Muscle of arm (tissue), 12 donors: Measurements from ENCODE around the gene EXOC6B. TPM values are rescaled to one million over a fixed set of nuclear protein-coding genes. Genes with fewer than 3 reads are reported as not detected.

ENCODE experiments used
- DNase-seq: peaks from one replicate; pipeline ENCODE4 v3.0.0-alpha.2; 2013
- polyA plus RNA-seq, 12 donors: library from polyadenylated mRNA; unstranded; fragments of 120-200 nt; gene quantifications; one replicate each; pipeline ENCODE4 v1.2.1, GENCODE V29; 2013; ENCODE audit not compliant: insufficient read length in 12 of 12

Gene EXOC6B
- polyA plus RNA-seq, 12 donors = 7.4 to 22.0 (median 12.3) TPM; not detected in 1

GRCh38 chr2:72378753-72379348, 447.0 kb downstream of the EXOC6B start:
- no peak for DNase-seq

DNA sequence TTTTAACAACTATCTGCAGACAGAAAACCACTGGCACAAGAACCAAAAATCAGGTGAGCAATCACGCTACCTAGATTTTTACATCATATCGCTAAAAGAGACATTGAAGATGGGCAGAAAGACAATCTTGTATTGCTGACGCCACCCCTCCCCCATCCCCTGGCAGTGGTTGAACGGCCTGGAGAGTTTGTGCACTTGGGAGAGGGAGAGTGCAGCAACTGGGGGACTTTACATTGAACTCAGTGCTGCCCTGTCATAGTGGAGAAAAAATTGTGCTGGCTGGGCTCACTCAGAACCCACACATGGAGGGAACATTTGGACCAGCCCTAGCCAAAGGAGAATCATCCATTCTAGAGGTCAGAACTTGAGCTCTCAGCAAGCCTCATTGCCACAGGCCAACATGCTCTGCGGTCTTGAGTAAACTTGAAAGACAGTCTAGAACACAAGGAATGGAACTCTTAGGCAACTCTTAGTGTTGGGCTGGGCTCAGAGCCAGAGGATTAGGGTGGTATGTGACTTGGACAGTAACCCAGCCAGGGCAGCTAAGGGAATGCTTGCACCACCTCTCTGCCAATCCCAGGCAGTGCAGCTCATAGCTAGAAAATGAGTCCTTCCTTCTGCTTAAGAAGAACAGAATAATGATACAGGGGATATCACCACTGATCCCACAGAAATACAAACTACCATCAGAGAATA, 458.2 kb downstream of the EXOC6B start:
- no peak for DNase-seq

DNA sequence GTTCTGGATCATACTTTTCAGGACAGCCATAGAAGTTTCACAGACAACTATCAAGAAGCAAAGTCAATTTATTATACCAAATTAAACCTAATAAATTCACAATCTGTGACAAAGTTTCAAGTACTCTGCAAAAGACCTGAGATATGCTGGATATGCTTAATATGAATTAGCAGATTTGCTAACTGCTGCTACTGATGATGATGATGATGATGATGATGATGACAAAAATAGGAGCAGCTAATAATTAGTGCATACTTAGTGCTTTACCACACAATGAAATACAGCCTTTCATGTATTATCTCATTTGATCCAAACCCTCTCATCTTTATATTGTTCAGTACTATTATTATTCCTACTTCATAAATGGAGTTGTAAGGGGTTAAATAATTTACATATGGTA, 462.4 kb downstream of the EXOC6B start:
- no peak for DNase-seq

DNA sequence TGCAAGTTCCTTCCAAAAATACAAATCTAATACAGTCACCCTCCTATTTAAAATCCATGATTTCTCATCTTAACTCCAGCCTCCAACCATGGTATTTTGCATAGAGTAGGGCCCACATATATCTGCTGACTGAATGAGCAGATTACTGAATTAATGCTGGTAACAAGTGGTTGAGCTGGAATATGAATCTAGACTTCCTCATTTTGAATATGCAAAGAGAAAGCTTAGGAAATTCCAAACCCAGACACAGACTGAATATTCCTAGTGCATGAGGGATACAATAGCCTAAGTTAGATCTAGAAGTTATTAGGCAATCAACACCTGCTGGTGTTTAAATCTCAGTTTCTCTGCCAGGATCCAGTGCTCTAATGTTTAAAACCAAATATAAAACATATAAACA, 463.1 kb downstream of the EXOC6B start:
- DNase-seq = no peak

- no peak for DNase-seq
Measured at GRCh38 chr2:72361521-72361920, 464.3 kb downstream of the EXOC6B start.

- DNase-seq = no peak
Measured at GRCh38 chr2:72361042-72361441, 464.8 kb downstream of the EXOC6B start.

DNA sequence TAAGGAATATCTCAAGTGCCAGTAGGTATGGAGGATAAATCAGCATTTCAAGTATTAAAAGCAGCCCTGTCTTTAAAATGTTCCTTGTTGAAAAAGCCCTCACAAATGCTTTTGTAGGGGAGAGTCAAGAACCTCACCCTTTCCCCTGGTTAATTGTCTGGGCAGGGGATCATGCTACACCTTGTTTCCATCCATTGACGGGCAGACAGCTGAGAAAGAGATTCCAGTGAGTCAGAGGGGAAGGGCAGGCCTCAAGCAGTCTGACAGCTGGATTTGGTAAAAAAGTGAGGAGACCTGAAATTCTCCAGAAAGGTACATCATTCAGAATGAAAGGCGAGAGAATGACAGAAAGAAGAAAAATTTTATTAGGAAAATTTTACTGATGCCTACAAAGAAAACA, 475.0 kb downstream of the EXOC6B start:
- DNase-seq = no peak

GRCh38 chr2:72349016-72349415, 476.8 kb downstream of the EXOC6B start:
- DNase-seq = no peak

GRCh38 chr2:72347081-72347480, 478.8 kb downstream of the EXOC6B start:
- peak; percentile 32 for DNase-seq

GRCh38 chr2:72341639-72342038, 484.2 kb downstream of the EXOC6B start:
- no peak for DNase-seq

- no peak for DNase-seq
Measured at GRCh38 chr2:72340665-72341064, 485.2 kb downstream of the EXOC6B start.

DNA sequence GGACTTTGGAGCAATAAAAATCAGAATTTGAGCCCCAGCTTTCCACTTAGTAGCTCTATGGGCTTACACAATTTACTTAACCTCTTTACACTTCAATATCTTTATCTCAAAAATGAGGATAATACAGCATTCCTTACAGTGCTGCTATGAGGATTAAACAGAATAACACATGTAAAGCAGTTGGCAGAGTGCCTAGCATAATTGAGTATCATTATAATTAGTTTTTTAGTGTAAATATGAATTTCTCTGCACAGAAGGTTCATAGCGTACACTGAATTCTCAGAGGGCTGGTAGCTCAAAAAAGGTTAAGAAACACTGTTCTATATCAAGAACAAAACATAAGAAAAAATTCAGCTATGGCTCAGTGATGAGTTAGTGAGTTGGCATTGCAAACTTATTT, 487.8 kb downstream of the EXOC6B start:
- DNase-seq = no peak

- DNase-seq = no peak
Measured at GRCh38 chr2:72332720-72333119, 493.1 kb downstream of the EXOC6B start.

GRCh38 chr2:72330652-72331051, 495.2 kb downstream of the EXOC6B start:
- DNase-seq = no peak

DNA sequence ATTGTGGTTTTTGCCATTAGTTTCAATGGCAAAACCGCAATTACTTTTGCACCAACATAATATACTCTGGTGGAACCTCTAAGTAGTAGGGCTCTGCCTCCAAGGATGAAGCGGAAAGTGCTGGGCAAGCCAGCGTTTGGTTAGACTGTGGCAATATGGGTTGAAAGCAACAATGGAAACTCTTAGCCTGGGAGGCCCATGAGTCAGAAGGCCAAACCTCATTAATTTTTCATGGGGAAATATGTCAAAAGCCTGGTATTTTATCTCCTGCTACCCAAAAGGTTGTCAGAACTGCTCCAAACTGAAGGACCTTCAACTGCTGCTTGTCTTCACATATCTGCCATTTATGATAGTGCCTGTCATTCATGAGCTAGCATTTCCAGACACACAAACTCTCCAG, 499.1 kb downstream of the EXOC6B start:
- DNase-seq = no peak

DNA sequence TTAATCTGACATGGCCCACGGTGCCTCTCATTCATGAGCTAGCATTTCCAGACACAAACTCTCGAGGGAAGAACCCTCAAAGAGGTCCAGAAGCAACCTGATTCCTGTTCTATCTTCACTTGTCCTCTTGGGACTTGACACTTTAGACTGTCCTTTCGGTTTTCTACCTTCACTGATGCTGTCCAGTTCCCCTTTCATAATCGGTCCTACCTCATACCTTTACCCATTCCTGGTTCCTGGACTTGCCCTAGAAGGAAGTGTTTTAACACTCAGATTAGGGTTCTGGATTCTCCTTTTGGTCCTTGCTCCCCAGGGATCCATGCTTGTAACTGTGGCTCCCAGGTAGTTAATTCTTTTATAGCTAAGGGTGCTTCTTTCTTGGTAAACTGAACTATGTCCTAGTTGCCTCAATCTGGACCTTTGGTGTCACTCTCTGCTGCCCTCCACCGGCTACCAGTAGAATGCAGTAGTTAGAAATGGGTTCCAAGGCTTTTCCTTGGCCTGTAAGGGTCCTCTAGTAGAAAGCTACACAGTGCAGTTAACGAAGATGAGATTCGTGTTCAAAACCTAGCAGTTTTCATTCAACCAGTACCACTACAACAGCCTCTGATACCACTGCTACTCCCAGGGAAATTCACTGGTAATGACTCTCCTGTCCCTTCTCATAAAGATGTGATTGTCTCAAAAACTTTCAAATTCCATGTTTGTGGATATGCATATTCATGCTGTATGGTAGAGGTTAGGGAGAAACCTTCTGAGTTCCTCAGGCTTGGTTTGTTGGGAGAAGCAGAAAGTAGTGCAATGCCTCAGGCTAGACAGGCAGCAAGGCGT, 500.0 kb downstream of the EXOC6B start:
- DNase-seq = no peak

DNA sequence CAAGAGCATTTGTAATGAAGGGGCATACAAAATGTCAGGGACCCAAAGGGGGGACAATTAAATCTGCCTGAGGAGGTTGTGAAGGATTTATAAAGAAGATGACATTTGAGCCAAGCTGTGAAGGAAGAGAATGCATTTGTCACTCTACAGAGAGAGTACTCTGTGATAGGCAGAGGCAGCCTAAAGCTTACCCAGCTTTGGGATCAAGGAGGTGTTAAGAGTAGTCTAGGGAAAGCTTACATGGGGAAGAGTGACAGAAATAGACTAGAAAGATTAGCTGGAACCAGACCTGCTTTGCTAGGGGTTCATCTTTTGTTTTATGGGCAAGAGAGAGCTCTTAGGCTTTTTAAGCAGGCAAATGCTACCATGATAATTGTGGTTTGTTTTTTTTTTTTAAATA, 509.1 kb downstream of the EXOC6B start:
- no peak for DNase-seq

GRCh38 chr2:72300147-72300684, 525.6 kb downstream of the EXOC6B start:
- DNase-seq = no peak

GRCh38 chr2:72293620-72294019, 532.2 kb downstream of the EXOC6B start:
- no peak for DNase-seq

DNA sequence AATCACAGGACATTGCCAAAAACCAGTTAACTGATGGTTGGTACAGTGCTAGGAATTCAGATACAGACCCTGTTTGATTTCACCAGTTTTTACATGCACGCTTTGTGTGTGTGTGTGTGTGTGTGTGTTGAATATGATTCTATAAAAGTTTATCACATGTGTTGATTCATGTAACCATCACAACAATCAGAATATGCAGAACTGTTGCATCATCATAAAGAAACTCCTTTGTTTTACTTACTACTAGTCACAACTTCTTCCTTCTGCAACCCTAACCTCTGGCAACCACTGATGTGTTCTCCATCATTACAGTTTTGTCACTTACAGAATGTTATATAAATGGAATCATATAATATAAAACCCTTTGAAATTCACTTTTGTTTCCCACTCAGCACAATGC, 533.4 kb downstream of the EXOC6B start:
- no peak for DNase-seq

GRCh38 chr2:72291059-72291458, 534.8 kb downstream of the EXOC6B start:
- DNase-seq = no peak

DNA sequence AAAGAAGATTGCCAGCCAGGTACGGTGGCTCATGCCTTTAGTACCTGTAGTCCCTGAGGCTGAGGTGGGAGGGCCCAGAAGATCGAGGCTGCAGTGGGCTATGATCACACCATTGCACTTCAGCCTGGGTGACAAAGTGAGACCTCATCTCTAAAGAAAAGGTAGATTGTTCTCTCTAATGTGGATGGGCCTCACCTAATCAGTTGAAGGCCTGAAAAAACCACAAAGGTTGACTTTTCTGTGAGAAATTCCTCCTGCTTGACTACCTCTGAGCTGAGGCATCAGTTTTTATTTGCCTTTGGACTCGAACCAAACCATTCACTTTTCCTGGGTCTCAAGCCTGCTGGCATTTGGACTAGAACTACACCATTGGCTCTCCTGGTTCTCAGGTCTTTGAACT, 536.1 kb downstream of the EXOC6B start:
- no peak for DNase-seq

- no peak for DNase-seq
Measured at GRCh38 chr2:72289283-72289682, 536.5 kb downstream of the EXOC6B start.
